Keratinocyte (primary cell): Measurements from ENCODE around the gene NHLH2.

Experiments used
- CTCF ChIP-seq, 3 experiments: IDR thresholded peaks in 1 of 3; conservative IDR thresholded peaks in 1 of 3; optimal IDR thresholded peaks in 1 of 3; 2 replicates in 2 of 3; 3 replicates in 1 of 3; pipeline versions ENCODE3 to v1.5.1; 2011; ENCODE audit warnings: low read length in 3 of 3, mild to moderate bottlenecking in 3 of 3, moderate library complexity in 2 of 3, control low read depth in 1 of 3, inconsistent platforms in 1 of 3; ENCODE audit not compliant: insufficient read depth in 2 of 3; ENCODE audit errors: extremely low read depth in 1 of 3
- EZH2 ChIP-seq: IDR thresholded peaks from one replicate; pipeline ENCODE4 v1.6.1; 2012; ENCODE audit warnings: inconsistent platforms, mild to moderate bottlenecking, low read length, moderate library complexity

- TF ChIP-seq CTCF (optimal IDR thresholded peaks at IDR 0.05 in 1 of 3, IDR thresholded peaks at IDR 0.05 in 1 of 3, conservative IDR thresholded peaks at IDR 0.05 in 1 of 3; ENCODE audit: extremely low read depth in 1 of 3, insufficient read depth in 2 of 3, low read length in 3 of 3) (no peak), EZH2 (no peak)
Measured at GRCh38 chr1:115813727-115814126, 27.2 kb downstream of the NHLH2 start.
